GM21515 (cell line): ENCODE data around the gene PDE3B.

ENCODE experiments used
- ATAC-seq: cut with Tn5 transposase; IDR thresholded peaks from one replicate; pipeline ENCODE4 v1.9.1; 2021; ENCODE audit not compliant: unreplicated experiment

The PDE3B gene

GRCh38 chr11:14908214-14908880 lies 264.7 kb downstream of the PDE3B start:
- no peak for ATAC-seq

DNA sequence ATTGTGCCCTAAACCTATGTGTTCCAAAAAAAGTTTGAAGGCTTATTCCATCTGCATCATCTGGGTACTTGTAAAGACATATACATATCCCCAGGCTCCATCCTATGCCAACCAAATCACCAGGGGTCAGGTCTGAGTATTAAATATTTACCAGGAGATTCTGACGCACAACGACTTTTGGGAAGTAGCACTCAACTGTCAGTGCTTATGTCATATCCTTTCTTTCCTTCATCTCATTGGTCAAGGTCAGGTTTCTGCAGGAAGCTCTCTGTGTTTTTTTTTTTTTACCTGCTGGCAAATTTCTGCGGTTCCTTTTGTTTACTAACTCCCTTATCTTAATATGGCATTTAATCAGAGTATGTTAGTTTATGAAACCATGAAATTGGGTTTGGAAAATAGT lies 270.9 kb downstream of the PDE3B start:
- ATAC-seq: no peak

GRCh38 chr11:14916403-14916802 lies 272.8 kb downstream of the PDE3B start:
- no peak for ATAC-seq
